GM21619 (cell line): ENCODE data around the gene C6orf132.
"Not testable (repeated sequence)": the region's sequence is repeated elsewhere in the genome, so short reads cannot be mapped to it uniquely, and the experiment has no call there.

Experiments used
- ATAC-seq: cut with Tn5 transposase; IDR thresholded peaks from one replicate; pipeline ENCODE4 v1.9.1; 2021; ENCODE audit not compliant: unreplicated experiment

C6orf132 gene

GRCh38 chr6:42159431-42160024 is 17.1 kb upstream of the C6orf132 start:
- no peak for ATAC-seq

GRCh38 chr6:42158631-42159030 is 16.2 kb upstream of the C6orf132 start:
- ATAC-seq = no peak

GRCh38 chr6:42158011-42158410 is 15.6 kb upstream of the C6orf132 start:
- no peak for ATAC-seq

GRCh38 chr6:42156638-42157037 is 14.2 kb upstream of the C6orf132 start:
- no peak for ATAC-seq

DNA sequence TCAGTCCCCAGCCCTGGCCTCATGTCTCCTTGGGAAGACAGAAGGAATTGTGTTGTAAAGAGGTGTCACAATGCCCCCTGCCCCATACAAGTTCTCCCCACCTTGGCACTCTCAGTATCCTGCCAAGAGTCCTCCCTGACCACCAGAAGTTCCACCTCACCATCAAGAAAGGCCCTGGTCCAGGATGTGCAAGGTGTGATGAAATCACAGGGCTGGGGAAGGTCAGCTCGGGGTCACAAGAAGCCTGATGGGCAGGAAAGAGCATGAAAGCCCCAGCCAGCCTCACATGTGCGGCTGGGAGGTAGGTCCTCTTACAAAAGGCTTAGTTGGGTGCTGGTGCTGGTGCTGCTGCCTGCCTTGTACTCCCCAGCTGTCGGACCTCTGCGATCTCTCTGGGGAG is 12.9 kb upstream of the C6orf132 start:
- no peak for ATAC-seq

GRCh38 chr6:42154461-42155209 is 12.2 kb upstream of the C6orf132 start:
- ATAC-seq = no peak

GRCh38 chr6:42153921-42154320 is 11.5 kb upstream of the C6orf132 start:
- no peak for ATAC-seq

DNA sequence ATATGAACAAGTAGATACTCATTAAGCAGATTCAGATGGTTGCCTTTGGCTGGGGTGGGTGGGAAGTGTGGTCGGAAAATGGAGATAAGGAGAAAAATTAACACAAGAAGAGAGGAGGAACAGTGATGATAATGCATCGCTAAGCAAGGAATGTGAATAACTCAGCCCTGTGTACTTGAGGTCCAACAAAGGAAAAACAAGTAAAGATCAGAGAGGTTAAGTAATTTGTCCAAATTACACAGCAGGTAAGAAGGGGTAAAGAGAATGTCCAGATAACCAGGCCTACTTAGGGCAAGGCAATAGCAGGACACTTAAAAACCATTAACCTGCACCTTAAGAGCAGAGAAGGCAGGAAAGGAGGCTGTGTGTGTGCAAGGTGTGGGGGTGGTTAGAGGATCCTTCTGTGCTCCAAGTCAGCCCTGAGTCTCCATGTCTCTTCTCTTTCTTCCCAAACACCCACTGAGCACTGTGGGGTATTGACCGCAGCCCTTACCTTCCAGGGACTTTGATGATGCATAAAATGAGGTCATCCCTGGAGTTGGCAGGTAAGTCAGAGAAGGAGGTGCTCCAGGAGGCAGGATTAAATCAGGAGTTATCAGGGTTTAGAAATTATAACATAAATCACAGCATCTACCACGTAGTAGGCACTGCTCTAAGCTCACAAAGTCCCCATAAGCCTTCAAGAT is 10.3 kb upstream of the C6orf132 start:
- ATAC-seq = not testable (repeated sequence)

DNA sequence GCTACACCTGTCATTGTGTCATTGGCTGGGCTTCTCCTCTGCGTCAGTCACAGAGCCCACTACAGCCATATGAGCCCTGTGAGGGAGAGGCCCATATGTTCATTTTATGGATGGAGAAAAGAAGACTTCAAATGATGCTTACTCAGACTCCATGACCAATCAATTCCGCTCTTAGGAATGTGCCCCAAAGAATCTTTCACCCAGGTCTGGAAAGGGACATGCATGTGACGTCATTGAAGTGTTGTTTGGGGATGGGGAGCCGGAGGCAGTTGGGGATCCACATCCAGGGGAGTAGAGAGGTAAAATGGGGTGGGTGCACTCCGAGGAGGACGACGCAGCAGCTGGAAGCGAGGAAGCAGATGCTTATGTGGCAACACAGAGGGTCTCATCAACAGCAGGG is 9.6 kb upstream of the C6orf132 start:
- ATAC-seq = no peak

GRCh38 chr6:42150254-42150653 is 7.8 kb upstream of the C6orf132 start:
- no peak for ATAC-seq

DNA sequence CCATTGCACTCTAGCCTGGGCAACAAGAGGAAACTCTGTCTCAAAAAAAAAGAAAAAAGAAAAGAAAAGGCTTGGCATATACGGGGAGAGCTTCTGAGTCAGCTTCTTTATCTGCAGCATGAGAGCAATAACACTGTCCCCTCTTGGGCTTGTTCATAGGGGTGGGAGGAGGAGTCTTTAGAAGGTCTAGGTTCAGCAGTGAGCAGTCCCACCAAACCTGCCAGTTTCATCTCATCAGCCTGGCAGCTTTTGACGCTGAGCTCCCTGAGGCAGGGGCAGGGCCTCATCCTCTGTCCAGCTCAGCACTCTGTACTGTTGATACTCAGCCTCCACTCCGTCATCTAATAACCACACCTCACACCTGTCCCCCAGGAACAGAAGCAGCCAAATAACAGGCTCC is 5.6 kb upstream of the C6orf132 start:
- no peak for ATAC-seq

DNA sequence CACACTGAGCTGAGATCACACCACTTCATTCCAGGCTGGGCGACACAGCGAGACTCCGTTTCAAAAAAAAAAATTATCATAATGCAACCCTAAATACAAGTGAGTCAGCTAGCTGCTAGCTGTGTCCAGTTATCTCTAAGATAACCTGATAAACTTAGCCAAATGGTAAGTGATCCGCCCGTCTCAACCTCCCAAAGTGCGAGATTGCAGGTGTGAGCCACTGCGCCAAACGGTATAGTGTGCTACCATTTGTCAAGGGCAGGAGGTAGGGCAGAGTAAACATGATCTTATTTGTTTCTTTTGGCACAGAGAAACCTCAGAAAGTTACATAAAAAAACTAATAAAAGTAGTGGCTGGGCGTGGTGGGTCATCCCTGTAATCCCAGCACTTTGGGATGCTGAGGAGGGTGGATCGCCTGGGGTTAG is 4.7 kb upstream of the C6orf132 start:
- ATAC-seq = no peak

GRCh38 chr6:42141603-42142117 is 760 bp downstream of the C6orf132 start:
- ATAC-seq = no peak

- ATAC-seq = no peak
These were observed 1.4 kb downstream of the C6orf132 start for GRCh38 chr6:42140756-42141602.

DNA sequence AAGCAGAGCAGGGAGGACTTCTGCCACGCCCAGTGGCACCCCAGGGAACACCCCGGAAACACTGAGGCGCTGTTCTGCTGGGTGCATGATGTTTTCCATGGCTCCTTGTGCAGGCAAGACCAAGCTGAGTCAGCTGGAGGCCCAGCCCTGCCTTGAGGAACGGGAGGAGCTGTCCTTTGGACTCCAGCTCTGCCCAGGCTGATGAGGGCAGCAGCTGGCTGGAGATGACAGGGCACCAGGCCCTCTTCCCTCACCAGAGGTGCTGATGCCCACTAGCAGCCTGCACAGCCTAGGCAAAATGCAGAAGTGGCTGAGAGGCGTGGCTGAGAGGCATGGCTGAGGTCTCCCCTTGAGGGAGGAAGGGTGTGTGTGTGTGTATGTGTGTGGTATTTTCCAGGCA is 2.4 kb downstream of the C6orf132 start:
- no peak for ATAC-seq

DNA sequence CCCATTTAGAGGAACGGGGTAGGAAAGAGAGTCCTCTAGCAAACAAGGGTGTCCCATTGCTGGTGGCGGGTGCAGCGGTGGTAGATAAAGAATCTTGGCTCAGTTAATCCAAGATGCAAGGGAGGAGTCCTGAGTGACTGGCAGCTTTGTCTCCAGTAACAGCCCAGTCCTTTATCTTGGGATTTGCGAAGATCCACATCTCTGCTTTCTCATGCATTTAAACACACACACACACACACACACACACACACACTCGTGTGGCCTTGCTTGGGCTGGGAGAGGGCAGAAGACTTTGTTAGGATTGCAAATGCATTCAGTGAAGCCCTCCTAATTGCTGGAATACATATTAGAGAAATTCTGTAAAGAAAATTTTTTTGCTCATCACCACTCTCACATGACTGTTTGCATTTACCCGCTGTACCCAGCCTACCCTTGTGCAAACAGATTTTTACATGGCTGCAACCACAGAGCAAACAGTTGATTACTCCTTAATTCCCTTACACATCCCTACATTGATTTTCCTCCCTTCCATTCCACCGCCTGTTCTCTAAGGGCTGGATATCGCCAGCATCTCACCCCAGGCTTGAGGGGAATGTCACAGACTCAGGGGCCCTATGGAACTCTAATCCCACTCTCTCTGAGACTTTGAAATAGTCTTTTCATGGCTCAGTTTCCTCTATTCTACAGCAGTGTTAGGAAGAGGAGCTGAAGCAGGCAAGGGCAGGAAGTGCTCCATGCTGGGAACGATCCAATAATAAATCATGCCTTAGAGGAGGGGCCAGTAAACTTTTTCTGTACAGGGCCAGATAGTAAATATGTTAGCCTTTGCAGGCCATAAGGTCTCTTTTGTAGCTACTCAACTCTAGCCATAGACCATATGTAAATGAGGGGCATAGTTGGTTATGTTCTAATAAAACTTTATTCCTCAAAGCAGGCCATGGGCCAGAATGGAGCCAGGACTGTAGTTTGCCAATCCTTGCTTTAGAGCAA is 3.5 kb downstream of the C6orf132 start:
- no peak for ATAC-seq

GRCh38 chr6:42138190-42138589 is 4.2 kb downstream of the C6orf132 start:
- no peak for ATAC-seq

DNA sequence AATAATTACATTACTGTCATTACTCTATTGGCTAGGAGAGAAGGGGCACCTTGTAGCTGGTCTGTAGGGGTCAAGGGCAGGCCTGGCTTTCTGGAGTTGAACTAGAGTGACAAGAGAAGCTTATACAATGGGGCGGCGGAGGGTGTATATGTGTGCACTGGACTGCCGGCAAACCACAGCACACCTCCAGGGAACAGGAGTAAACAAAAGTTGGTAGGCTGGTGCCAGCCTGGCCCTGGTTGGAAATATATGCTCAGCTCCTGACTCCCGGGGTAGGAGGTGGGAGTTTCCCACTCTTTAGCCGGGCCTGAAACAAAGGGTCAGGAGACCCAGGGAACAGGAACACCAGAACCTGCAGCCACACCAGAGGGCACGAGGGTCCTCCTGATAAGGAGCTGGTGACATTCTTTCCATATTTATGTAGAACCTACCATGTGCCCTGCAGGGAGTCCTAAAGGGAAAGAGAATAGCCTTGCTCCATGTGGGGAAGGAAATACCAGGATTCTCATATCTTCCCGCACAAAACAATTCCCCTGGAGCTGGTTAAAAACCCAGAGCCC is 5.1 kb downstream of the C6orf132 start:
- no peak for ATAC-seq

DNA sequence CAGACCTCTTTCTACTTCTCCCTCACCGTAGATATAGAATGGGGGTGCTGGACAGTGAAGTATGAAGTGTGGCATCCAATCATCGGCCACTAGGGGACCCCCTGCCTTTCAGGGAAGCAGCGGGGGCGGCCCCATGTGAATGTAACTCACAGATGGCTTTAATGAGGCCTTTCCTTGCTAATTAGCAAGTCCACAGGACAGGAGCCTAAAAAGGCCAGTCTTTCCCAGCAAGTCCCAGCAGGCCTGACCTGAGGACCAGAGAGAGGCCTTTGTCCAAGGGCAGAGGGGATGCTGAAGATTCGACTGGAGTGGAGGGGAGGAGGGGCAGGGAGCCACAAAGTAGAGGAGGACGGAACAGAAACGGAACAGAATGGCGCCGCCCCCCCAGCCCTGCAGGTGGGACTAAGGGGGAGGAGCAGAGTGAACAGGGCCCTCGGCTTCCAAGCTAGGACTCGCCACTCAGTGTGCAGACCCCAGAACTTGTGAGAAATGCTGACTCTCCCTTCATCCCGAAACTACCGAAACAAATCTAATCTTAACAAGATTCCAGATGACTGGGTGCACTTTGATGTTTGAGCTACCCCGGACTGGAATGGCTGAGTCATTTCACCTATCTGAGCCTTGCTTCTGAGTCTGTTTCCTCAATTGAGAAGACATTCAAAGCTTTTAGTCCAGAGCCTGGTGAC is 5.8 kb downstream of the C6orf132 start:
- ATAC-seq = no peak
